Measurements from ENCODE around the gene SMOC2.

GRCh38 chr6:168526841-168527281 lies 85.9 kb downstream of the SMOC2 start:
- TF ChIP-seq, protein P1, sequence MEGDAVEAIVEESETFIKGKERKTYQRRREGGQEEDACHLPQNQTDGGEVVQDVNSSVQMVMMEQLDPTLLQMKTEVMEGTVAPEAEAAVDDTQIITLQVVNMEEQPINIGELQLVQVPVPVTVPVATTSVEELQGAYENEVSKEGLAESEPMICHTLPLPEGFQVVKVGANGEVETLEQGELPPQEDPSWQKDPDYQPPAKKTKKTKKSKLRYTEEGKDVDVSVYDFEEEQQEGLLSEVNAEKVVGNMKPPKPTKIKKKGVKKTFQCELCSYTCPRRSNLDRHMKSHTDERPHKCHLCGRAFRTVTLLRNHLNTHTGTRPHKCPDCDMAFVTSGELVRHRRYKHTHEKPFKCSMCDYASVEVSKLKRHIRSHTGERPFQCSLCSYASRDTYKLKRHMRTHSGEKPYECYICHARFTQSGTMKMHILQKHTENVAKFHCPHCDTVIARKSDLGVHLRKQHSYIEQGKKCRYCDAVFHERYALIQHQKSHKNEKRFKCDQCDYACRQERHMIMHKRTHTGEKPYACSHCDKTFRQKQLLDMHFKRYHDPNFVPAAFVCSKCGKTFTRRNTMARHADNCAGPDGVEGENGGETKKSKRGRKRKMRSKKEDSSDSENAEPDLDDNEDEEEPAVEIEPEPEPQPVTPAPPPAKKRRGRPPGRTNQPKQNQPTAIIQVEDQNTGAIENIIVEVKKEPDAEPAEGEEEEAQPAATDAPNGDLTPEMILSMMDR (IDR thresholded peaks at IDR 0.05; ENCODE audit: poor library complexity, severe bottlenecking), result no peak
- TF ChIP-seq POLR2AphosphoS5 (IDR thresholded peaks at IDR 0.05) (no peak), RAD21 (conservative IDR thresholded peaks at IDR 0.05) (no peak), EZH2 (IDR thresholded peaks at IDR 0.05; ENCODE audit: borderline replicate concordance, insufficient read depth, low read length, poor library complexity, severe bottlenecking) (no peak)
